GM23338 (cell line): Measurements from ENCODE around the gene MOB3C. TPM values are rescaled to one million over a fixed set of nuclear protein-coding genes. Genes with fewer than 3 reads are reported as not detected.

ENCODE experiments used
- ATAC-seq: fragments of 200-7000 bp; cut with Tn5 transposase; 3 replicates; pipeline ENCODE4 v1.9.1; 2020
- DNase-seq: peaks from one replicate; pipeline ENCODE4 v3.0.0-alpha.2; 2015; ENCODE audit warnings: low spot score
- H2AFZ ChIP-seq: fragments of 200-600 bp; sonication (generic); 2 replicates; pipeline ENCODE4 v1.8.0; 2016; ENCODE audit warnings: antibody characterized with exemption, mild to moderate bottlenecking, moderate library complexity
- H3F3A ChIP-seq: fragments of 200-600 bp; sonication (generic); replicated peaks from 2 replicates; pipeline ENCODE4 v1.8.0; 2017; ENCODE audit warnings: antibody characterized with exemption, mixed run types, low read depth
- H3K27ac ChIP-seq: fragments of 200-600 bp; sonication (generic); 2 replicates; pipeline ENCODE4 v1.6.1; 2016; ENCODE audit warnings: low read depth
- H3K27me3 ChIP-seq: fragments of 200-600 bp; sonication (generic); 2 replicates; pipeline ENCODE4 v1.8.0; 2016; ENCODE audit warnings: mild to moderate bottlenecking, mixed run types, moderate library complexity; ENCODE audit not compliant: insufficient read depth
- H3K36me3 ChIP-seq: fragments of 200-600 bp; sonication (generic); 2 replicates; pipeline ENCODE4 v1.8.0; 2016; ENCODE audit warnings: mild to moderate bottlenecking; ENCODE audit not compliant: insufficient read depth
- H3K4me1 ChIP-seq: fragments of 200-600 bp; sonication (generic); 2 replicates; pipeline ENCODE4 v1.8.0; 2016; ENCODE audit warnings: mild to moderate bottlenecking, moderate library complexity; ENCODE audit not compliant: insufficient read depth
- H3K4me2 ChIP-seq: fragments of 200-600 bp; sonication (generic); 2 replicates; pipeline ENCODE4 v1.7.1; 2017; ENCODE audit warnings: mixed run types
- H3K4me3 ChIP-seq: fragments of 200-600 bp; sonication (generic); 2 replicates; pipeline ENCODE4 v1.6.1; 2016; ENCODE audit warnings: mixed run types
- H3K79me2 ChIP-seq: fragments of 200-600 bp; sonication (generic); replicated peaks from 2 replicates; pipeline ENCODE4 v1.8.0; 2017; ENCODE audit warnings: mild to moderate bottlenecking; ENCODE audit not compliant: insufficient read depth
- H3K9me2 ChIP-seq: fragments of 200-600 bp; sonication (generic); 2 replicates; pipeline ENCODE4 v1.8.0; 2017; ENCODE audit not compliant: insufficient read depth
- H4K20me1 ChIP-seq: fragments of 200-600 bp; sonication (generic); replicated peaks from 2 replicates; pipeline ENCODE4 v1.8.0; 2017; ENCODE audit warnings: mild to moderate bottlenecking; ENCODE audit not compliant: insufficient read depth
- H3K27ac Mint-ChIP-seq: 2 replicates; pipeline ENCODE4 v1.8.0; 2020; ENCODE audit warnings: inconsistent platforms, mild to moderate bottlenecking, moderate library complexity, mixed read lengths
- H3K27me3 Mint-ChIP-seq: 3 replicates; pipeline ENCODE4 v1.8.0; 2022; ENCODE audit warnings: low read depth, mild to moderate bottlenecking, moderate library complexity, mixed read lengths, inconsistent platforms; ENCODE audit not compliant: insufficient read depth, poor library complexity
- H3K36me3 Mint-ChIP-seq: 3 replicates; pipeline ENCODE4 v1.8.0; 2021; ENCODE audit warnings: low read depth, mild to moderate bottlenecking, inconsistent platforms, moderate library complexity, mixed read lengths
- H3K4me1 Mint-ChIP-seq: 3 replicates; pipeline ENCODE4 v1.8.0; 2020; ENCODE audit warnings: mild to moderate bottlenecking, inconsistent platforms, mixed read lengths
- H3K4me3 Mint-ChIP-seq: 3 replicates; pipeline ENCODE4 v1.8.0; 2021; ENCODE audit warnings: moderate library complexity, mild to moderate bottlenecking, inconsistent platforms, mixed read lengths
- H3K9me3 Mint-ChIP-seq: 3 replicates; pipeline ENCODE4 v1.8.0; 2020; ENCODE audit warnings: moderate library complexity, mild to moderate bottlenecking, inconsistent platforms, mixed read lengths
- CREB1 ChIP-seq: fragments of 250-450 bp; sonication (Bioruptor Pico); IDR thresholded peaks from 2 replicates; pipeline ENCODE4 v1.5.0; 2020; ENCODE audit warnings: low read depth, mild to moderate bottlenecking, moderate library complexity
- CTCF ChIP-seq, 2 experiments: fragments of 200-600 bp in 1 of 2; sonication (generic) in 1 of 2; conservative IDR thresholded peaks; 2 replicates each; pipeline versions ENCODE4 v1.5.1 to v1.6.1; 2016 to 2017; ENCODE audit warnings: antibody characterized with exemption in 2 of 2, low read depth in 2 of 2, mild to moderate bottlenecking in 2 of 2, moderate library complexity in 1 of 2
- ETS1 ChIP-seq: IDR thresholded peaks from 2 replicates; pipeline ENCODE4 v1.6.1; 2016; ENCODE audit warnings: antibody characterized with exemption
- EZH2 ChIP-seq: fragments of 200-600 bp; sonication (generic); IDR thresholded peaks from one replicate; pipeline ENCODE4 v1.8.0; 2017; ENCODE audit warnings: antibody characterized with exemption, mild to moderate bottlenecking, low read depth; ENCODE audit not compliant: unreplicated experiment
- EZH2phosphoT487 ChIP-seq: fragments of 200-600 bp; sonication (generic); IDR thresholded peaks from one replicate; pipeline ENCODE4 v1.8.1; 2018; ENCODE audit warnings: antibody characterized with exemption; ENCODE audit not compliant: unreplicated experiment
- JUNB ChIP-seq: IDR thresholded peaks from one replicate; pipeline ENCODE4 v1.6.1; 2016; ENCODE audit warnings: antibody characterized with exemption; ENCODE audit not compliant: unreplicated experiment
- NANOG ChIP-seq: IDR thresholded peaks from 2 replicates; pipeline ENCODE4 v1.6.1; 2016; ENCODE audit warnings: antibody characterized with exemption, borderline replicate concordance
- REST ChIP-seq: IDR thresholded peaks from one replicate; pipeline ENCODE4 v1.6.1; 2018; ENCODE audit warnings: antibody characterized with exemption; ENCODE audit not compliant: unreplicated experiment
- STAT1 ChIP-seq: IDR thresholded peaks from one replicate; pipeline ENCODE4 v1.6.1; 2016; ENCODE audit warnings: antibody characterized with exemption; ENCODE audit not compliant: unreplicated experiment
- ZNF114 ChIP-seq: fragments of 250-450 bp; sonication (Bioruptor Pico); IDR thresholded peaks from 2 replicates; pipeline ENCODE4 v1.5.0; 2020; ENCODE audit warnings: mild to moderate bottlenecking, moderate library complexity
- ZNF462 ChIP-seq: fragments of 250-450 bp; sonication (Bioruptor Pico); IDR thresholded peaks from 2 replicates; pipeline ENCODE4 v1.5.0; 2020; ENCODE audit warnings: mild to moderate bottlenecking, moderate library complexity
- polyA plus RNA-seq: library from polyadenylated mRNA; unstranded; fragments of >200 nt; fragmentation: Nextera tagmentation; extraction: Ambion mirVana; gene quantifications from 2 replicates; pipeline ENCODE4 v1.2.1, GENCODE V29; 2016
- total RNA-seq: library from RNA; depleted of rRNA; stranded (reverse); fragments of >200 nt; shearing (Covaris generic); gene quantifications from 2 replicates; pipeline ENCODE4 v1.2.3, GENCODE V29; 2014

The MOB3C gene
- total and polyA plus RNA-seq, 2 experiments from 2014 or later = 1.1 to 6.2 TPM

- TF ChIP-seq EZH2 (no peak), NANOG (no peak), ZNF114 (no peak), REST (no peak), JUNB (no peak), ZNF462 (CRISPR knock-in tag) (no peak), ETS1 (no peak), STAT1 (no peak), CREB1 (no peak), CTCF (conservative IDR thresholded peaks at IDR 0.05; ENCODE audit: low read depth in 2 of 2) (no peak), EZH2phosphoT487 (no peak)
- Mint-ChIP-seq H3K27me3 (no peaks in the 10 kb centered on the region), H3K4me1 (no peaks in the 10 kb centered on the region), H3K36me3 (peaks cover 44% of the 10 kb centered on the region), H3K4me3 (no peak overlapping the region), H3K9me3 (peaks cover 15% of the 10 kb centered on the region; the same call in 2 of the 3 replicates), H3K27ac (no peak overlapping the region)
- H2AFZ ChIP-seq = no peak overlapping the region
- H3K4me1 ChIP-seq = no peaks in the 10 kb centered on the region
- no peaks in the 10 kb centered on the region; the same call in 1 of the 2 replicates for H4K20me1 ChIP-seq
- no peaks in the 10 kb centered on the region for H3F3A ChIP-seq
- H3K36me3 ChIP-seq = peaks cover 13% of the 10 kb centered on the region
- no peak overlapping the region for H3K4me3 ChIP-seq
- ATAC-seq (no peak), DNase-seq (no peak)
- H3K27ac ChIP-seq = no peak overlapping the region
- no peaks in the 10 kb centered on the region for H3K27me3 ChIP-seq
- H3K9me2 ChIP-seq = no peaks in the 10 kb centered on the region
- H3K4me2 ChIP-seq = no peak overlapping the region
- no peaks in the 10 kb centered on the region for H3K79me2 ChIP-seq
Measured at GRCh38 chr1:46646331-46646730, 29.7 kb upstream of the MOB3C start.
